ENCODE results near the gene PSME3IP1. TPM values are rescaled to one million over a fixed set of nuclear protein-coding genes. Genes with fewer than 3 reads are reported as not detected.
A peak's percentile ranks its signal among the peaks of the same experiment; 100 is the strongest.

The PSME3IP1 gene
- total RNA-seq, 1 donor: 70.2 TPM

GRCh38 chr16:57133031-57133430, 52.8 kb downstream of the PSME3IP1 start:
- Histone ChIP-seq H3K36me3 (ENCODE audit: insufficient read depth, low read length) (no peaks in the 10 kb centered on the region), H3K4me3 (ENCODE audit: insufficient read depth, low read length) (no peak overlapping the region), H3K9me3 (ENCODE audit: low read depth, low read length) (no peaks in the 10 kb centered on the region), H2AFZ (ENCODE audit: low read length) (no peak overlapping the region), H4K20me1 (ENCODE audit: insufficient read depth, low read length) (no peaks in the 10 kb centered on the region), H3K4me2 (ENCODE audit: insufficient read depth, low read length) (no peak overlapping the region), H3K4me1 (ENCODE audit: insufficient read depth, low read length) (no peaks in the 10 kb centered on the region), H3K27ac (ENCODE audit: low read depth, low read length) (no peak overlapping the region), H3K79me2 (ENCODE audit: insufficient read depth, low read length) (no peaks in the 10 kb centered on the region), H3K27me3 (ENCODE audit: insufficient read depth, low read length) (no peaks in the 10 kb centered on the region)
- DNase-seq (ENCODE audit: insufficient read length, low spot score, missing footprints): no peak
- TF ChIP-seq CTCF (IDR thresholded peaks at IDR 0.05; ENCODE audit: extremely low read depth, low read depth, low read length): no peak

DNA sequence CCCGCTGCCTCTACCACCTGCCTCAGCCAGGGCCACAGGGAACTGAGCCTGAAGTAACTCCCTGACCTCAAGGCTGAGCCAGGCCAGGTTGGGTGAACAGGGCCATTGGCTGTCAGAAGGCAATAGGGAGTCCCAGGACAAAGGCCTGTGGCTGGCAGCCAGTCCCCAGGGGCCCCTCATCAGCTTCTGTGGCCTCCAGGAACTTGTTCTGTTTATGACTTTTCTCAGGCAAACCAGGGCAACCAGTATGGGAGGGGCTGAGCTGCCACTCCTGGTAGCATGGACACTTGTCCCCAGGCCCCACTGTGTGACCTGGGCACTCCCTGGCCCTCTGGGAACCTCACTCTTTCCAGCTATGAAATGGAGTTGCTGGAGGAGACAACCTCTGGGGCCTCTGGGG, 53.4 kb downstream of the PSME3IP1 start:
- Histone ChIP-seq H3K4me3 (ENCODE audit: insufficient read depth, low read length) (no peak overlapping the region), H3K79me2 (ENCODE audit: insufficient read depth, low read length) (no peaks in the 10 kb centered on the region), H3K27me3 (ENCODE audit: insufficient read depth, low read length) (no peaks in the 10 kb centered on the region), H3K9me3 (ENCODE audit: low read depth, low read length) (no peaks in the 10 kb centered on the region), H3K36me3 (ENCODE audit: insufficient read depth, low read length) (no peaks in the 10 kb centered on the region), H3K27ac (ENCODE audit: low read depth, low read length) (no peak overlapping the region), H2AFZ (ENCODE audit: low read length) (no peak overlapping the region), H3K4me2 (ENCODE audit: insufficient read depth, low read length) (no peak overlapping the region), H4K20me1 (ENCODE audit: insufficient read depth, low read length) (no peaks in the 10 kb centered on the region), H3K4me1 (ENCODE audit: insufficient read depth, low read length) (no peaks in the 10 kb centered on the region)
- no peak for DNase-seq (ENCODE audit: insufficient read length, low spot score, missing footprints)
- TF ChIP-seq CTCF (IDR thresholded peaks at IDR 0.05; ENCODE audit: extremely low read depth, low read depth, low read length): no peak

- no peaks in the 10 kb centered on the region for H3K36me3 ChIP-seq (ENCODE audit: insufficient read depth, low read length)
- H3K4me1 ChIP-seq (ENCODE audit: insufficient read depth, low read length): no peaks in the 10 kb centered on the region
- no peaks in the 10 kb centered on the region for H3K9me3 ChIP-seq (ENCODE audit: low read depth, low read length)
- no peak overlapping the region for H3K4me2 ChIP-seq (ENCODE audit: insufficient read depth, low read length)
- no peak overlapping the region for H3K4me3 ChIP-seq (ENCODE audit: insufficient read depth, low read length)
- no peaks in the 10 kb centered on the region for H3K79me2 ChIP-seq (ENCODE audit: insufficient read depth, low read length)
- H4K20me1 ChIP-seq (ENCODE audit: insufficient read depth, low read length): no peaks in the 10 kb centered on the region
- peak; percentile 44 for DNase-seq (ENCODE audit: insufficient read length, low spot score, missing footprints)
- no peak for TF ChIP-seq CTCF (IDR thresholded peaks at IDR 0.05; ENCODE audit: extremely low read depth, low read depth, low read length)
- H3K27me3 ChIP-seq (ENCODE audit: insufficient read depth, low read length): no peaks in the 10 kb centered on the region
- H3K27ac ChIP-seq (ENCODE audit: low read depth, low read length): no peak overlapping the region
- no peak overlapping the region for H2AFZ ChIP-seq (ENCODE audit: low read length)
Observed at GRCh38 chr16:57131351-57131970, 54.4 kb downstream of the PSME3IP1 start.

GRCh38 chr16:57130950-57131321, 54.9 kb downstream of the PSME3IP1 start:
- Histone ChIP-seq H3K4me2 (ENCODE audit: insufficient read depth, low read length) (no peak overlapping the region), H3K27ac (ENCODE audit: low read depth, low read length) (no peak overlapping the region), H3K79me2 (ENCODE audit: insufficient read depth, low read length) (no peaks in the 10 kb centered on the region), H3K27me3 (ENCODE audit: insufficient read depth, low read length) (no peaks in the 10 kb centered on the region), H4K20me1 (ENCODE audit: insufficient read depth, low read length) (no peaks in the 10 kb centered on the region), H2AFZ (ENCODE audit: low read length) (no peak overlapping the region), H3K36me3 (ENCODE audit: insufficient read depth, low read length) (no peaks in the 10 kb centered on the region), H3K4me1 (ENCODE audit: insufficient read depth, low read length) (no peaks in the 10 kb centered on the region), H3K9me3 (ENCODE audit: low read depth, low read length) (no peaks in the 10 kb centered on the region), H3K4me3 (ENCODE audit: insufficient read depth, low read length) (no peak overlapping the region)
- no peak for TF ChIP-seq CTCF (IDR thresholded peaks at IDR 0.05; ENCODE audit: extremely low read depth, low read depth, low read length)
- DNase-seq (ENCODE audit: insufficient read length, low spot score, missing footprints): no peak

All from osteoblast (primary cell).